CD4-positive, alpha-beta T cell treated with Interleukin-15 for 4 hours (primary cell): Measurements from ENCODE around the gene LMNA.
"Not testable (repeated sequence)": the region's sequence is repeated elsewhere in the genome, so short reads cannot be mapped to it uniquely, and the experiment has no call there.

Experiments
- DNase-seq: peaks from one replicate; pipeline ENCODE4 v3.0.0-alpha.2; 2020; ENCODE audit warnings: low spot score

Gene LMNA

GRCh38 chr1:156162430-156163037 lies 48.0 kb downstream of the LMNA start:
- DNase-seq: no peak

DNA sequence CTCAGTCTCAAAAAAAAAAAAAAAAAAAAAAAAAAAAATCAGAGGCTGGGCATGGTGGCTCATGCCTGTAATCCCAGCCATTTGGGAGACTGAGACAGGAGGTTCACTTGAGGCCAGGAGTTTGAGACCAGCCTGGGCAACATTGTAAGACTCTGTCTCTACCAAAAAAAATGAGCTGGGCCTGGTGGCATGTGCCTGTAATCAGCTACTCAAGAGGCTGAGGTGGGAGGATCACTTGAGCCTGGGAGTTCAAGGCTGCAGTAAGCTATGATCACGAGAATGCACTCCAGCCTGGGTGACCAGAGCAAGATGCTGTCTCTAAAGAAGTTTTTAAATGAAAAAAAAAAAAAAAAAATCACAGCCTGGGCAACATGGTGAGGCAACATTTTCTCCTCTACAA lies 49.2 kb downstream of the LMNA start:
- no peak for DNase-seq

DNA sequence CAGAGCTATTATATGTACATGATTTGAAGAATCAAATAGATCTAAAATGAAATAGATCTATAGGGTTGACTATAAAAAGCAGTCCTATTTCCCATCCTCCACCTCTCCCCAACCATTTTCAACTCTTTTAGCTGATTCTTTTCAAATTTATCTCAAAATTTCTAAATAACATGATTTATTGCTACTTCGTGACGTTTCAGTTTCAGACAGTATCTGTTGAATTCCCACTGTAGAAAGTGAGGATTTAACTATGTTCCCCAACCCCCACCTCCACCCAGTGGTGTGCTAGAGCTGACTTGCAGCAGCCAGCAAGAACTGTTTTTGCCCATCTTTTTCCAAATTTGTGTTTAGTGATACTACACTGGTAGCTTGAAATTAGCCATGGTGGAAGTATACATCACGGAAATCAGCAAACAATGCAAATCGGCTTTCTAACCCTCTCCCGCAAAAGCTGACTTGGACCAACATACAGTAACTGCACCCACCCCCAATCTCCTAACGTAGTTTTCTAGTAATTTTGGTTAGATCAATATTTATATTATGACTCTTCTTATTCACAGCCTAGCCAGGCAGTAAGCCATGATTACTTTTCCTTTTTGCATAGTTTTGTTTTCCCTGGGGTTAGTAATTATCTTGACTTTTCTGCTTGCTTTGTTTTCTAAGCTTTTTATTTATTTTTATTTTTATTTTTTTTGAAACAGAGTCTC lies 49.8 kb downstream of the LMNA start:
- DNase-seq: no peak

- no peak for DNase-seq
Observed at GRCh38 chr1:156165083-156165482, 50.6 kb downstream of the LMNA start.

DNA sequence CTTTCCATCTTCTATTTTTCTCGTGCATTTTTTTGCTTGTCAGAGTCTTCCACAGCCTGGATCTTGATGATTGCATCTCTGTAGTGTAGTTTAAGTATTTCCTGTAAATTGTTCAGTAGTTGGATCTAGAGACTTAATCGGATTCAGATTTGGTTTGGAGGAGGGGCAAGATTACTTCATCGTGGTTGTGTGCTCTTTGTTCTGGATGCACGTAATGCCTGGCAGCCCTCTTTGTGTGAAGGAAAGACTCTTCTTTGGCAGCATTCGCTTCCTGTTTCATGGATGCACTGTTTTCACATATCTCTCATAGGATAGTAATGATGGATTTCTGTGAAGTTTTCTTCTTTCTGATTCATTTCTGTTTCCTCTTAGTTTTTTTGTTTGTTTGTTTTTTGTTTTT lies 53.0 kb downstream of the LMNA start:
- DNase-seq: no peak

DNA sequence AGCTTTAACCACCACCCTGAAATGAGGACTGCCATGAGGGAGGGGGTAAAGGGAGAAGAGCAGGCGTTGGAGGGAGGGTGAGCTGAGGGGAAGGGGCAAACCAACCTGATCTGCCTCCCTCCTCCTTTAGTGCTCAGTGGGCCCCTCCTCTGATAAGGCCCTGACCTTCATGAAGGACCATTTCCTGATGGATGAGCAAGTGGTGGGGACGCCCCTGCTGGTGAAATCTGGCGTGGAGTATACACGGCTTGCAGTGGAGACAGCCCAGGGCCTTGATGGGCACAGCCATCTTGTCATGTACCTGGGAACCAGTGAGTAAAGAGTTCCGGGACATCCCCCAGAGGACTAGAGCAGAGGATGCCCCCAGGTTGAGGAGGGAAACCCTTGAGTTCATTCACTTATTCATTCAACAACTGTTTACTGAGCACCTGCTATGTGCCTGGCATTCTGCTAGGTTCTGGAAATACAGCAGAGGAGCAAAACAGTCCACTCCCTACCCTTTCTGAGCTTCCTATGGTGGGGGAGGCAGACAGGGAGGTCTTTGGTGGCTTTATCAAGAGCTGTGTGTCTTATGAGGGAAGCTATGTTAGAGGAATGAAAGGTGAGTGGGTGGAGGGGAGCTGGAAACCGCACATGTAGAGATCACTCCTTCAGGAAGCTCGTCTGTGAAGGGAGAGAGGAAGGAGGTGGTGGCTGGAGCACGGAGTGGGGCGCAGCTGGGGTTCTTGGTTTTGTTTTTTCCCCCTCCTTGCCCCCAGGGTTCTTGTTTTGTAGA lies 58.4 kb downstream of the LMNA start:
- no peak for DNase-seq

GRCh38 chr1:156176610-156177210 lies 62.2 kb downstream of the LMNA start:
- DNase-seq: no peak

- DNase-seq: no peak
Observed at GRCh38 chr1:156177919-156178654, 63.6 kb downstream of the LMNA start.

DNA sequence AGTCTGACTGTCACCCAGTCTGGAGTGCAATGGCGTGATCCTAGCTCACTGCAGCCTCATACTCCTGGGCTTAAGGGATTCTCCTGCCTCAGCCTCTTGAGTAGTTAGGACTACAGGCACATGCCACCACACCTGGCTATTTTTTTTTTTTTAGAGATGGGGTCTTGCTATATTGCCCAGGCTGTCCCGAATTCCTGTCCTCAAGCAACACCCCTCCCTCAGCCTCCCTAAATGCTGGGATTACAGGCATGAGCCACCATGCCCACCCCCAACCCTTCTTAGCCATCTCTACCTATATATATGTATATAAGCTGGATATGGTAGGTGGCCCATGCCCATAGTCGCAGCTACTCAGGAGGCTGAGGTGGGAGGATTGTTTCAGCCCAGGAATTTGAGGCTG lies 66.0 kb downstream of the LMNA start:
- DNase-seq: no peak

DNA sequence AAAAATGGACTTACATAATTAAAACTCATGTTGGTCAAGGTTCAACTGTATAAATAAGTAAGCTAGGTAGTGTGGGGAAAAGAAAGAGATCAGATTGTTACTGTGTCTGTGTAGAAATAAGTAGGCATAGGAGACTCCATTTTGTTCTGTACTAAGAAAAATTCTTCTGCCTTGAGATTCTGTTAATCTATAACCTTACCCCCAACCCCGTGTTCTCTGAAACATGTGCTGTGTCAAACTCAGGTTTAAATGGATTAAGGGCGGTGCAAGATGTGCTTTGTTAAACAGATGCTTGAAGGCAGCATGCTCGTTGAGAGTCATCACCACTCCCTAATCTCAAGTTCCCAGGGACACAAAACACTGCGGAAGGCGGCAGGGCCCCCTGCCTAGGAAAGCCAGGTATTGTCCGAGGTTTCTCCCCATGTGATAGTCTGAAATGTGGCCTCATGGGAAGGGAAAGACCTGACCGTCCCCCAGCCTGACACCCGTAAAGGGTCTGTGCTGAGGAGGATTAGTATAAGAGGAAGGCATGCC lies 66.9 kb downstream of the LMNA start:
- DNase-seq: not testable (repeated sequence)

GRCh38 chr1:156182010-156182779 lies 67.7 kb downstream of the LMNA start:
- not testable (repeated sequence) for DNase-seq

DNA sequence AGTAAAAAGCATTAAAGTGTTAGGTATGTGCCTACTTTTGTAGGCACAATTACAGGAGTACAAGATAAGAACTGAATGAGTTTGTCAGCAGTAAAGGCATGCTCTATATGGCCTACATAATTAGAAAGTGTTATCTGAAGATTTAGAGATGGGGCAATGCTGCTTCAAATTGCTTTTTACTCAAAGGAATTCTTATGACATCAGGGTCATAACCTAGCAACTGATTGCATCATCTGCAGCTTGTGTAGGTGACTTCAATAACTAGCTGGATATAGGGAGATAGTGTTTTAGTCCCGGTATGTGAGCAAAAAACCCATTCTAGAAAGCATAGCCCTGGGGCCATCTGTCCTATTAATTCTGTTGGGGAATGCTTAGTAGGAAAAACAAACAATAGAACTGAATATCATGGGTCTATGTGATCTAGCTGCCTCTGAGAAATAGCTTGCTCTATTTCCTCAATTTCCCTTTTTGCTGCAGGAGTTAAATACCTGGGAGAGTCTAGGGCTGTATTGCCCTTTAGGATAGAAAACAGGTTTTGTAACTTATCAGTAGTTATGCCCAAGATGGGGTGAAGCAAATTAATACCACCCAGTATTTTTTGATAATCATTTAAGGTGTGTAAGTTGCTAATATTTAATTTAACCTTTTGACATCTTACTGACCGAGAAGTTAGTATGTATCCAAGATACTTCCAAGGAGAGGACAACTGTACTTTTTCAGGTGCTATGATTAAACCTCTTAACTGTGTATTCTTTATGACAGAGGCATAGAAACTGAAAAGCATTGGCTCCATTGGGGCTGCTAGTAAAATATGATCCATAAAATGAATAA lies 72.1 kb downstream of the LMNA start:
- not testable (repeated sequence) for DNase-seq
